ENCODE measurements around the gene TOB1. TPM values are rescaled to one million over a fixed set of nuclear protein-coding genes. Genes with fewer than 3 reads are reported as not detected.

The TOB1 gene
- total RNA-seq, 1 donor from 2014 or later, result 8.2 TPM

Other genes starting within 250 kb of the TOB1 start
- 1.1 and 2.2 TPM in 2 replicates for gene ABCC3, start 231.5 kb downstream of the TOB1 start, total RNA-seq
- 37.7 TPM in 2 replicates for gene ANKRD40, start 158.4 kb downstream of the TOB1 start, total RNA-seq
- gene LUC7L3, start 146.8 kb downstream of the TOB1 start, total RNA-seq, result 17.6 and 46.9 TPM in 2 replicates
- gene ANKRD40CL, start 98.8 kb downstream of the TOB1 start, total RNA-seq, result not detected in 2 replicates
- gene WFIKKN2, start 30.8 kb downstream of the TOB1 start, total RNA-seq, result not detected in 2 replicates